Endothelial cell of umbilical vein (primary cell): ENCODE results near the gene COPS7A. TPM values are rescaled to one million over a fixed set of nuclear protein-coding genes. Genes with fewer than 3 reads are reported as not detected.

Source experiments
- BruUV-seq: library from RNA; stranded (reverse); fragments of 400-500 nt; replicated peaks from 2 replicates; lab custom pipeline; 2021; lab: Mats Ljungman, UMichigan
- CTCF ChIA-PET: fragments of 300-600, 350-600 bp; sonication (Branson Sonifier 250); formaldehyde crosslinking; loops from one replicate; lab custom pipeline; 2021; ENCODE audit warnings: antibody characterized with exemption, inconsistent platforms; lab: Charles Lee
- POLR2A ChIA-PET: fragments of 300-600, 350-600 bp; sonication (Branson Sonifier 250); formaldehyde crosslinking; loops from one replicate; lab custom pipeline; 2021; ENCODE audit warnings: antibody characterized with exemption, inconsistent platforms; lab: Charles Lee
- DNase-seq: peaks from one replicate; pipeline ENCODE4 v3.0.0-alpha.2; 2011; ENCODE audit warnings: low read depth, low spot score
- FAIRE-seq: peaks from 2 replicates; lab custom pipeline; 2011; peaks lifted over from hg19 to GRCh38; lab: Jason Lieb, UNC
- H2AFZ ChIP-seq: 2 replicates; pipeline ENCODE4 v1.6.0; 2012; ENCODE audit warnings: low read depth, low read length, control low read depth, inconsistent platforms
- H3K27ac ChIP-seq: 2 replicates; pipeline ENCODE4 v1.5.1; 2011; ENCODE audit warnings: low read depth, mild to moderate bottlenecking, control low read depth, low read length, moderate library complexity; ENCODE audit not compliant: insufficient read depth
- H3K27me3 ChIP-seq, 2 experiments: 2 replicates each; pipeline versions ENCODE4 v1.6.0 to v1.6.1; 2011; ENCODE audit warnings: low read length in 2 of 2, mixed read lengths in 1 of 2; ENCODE audit not compliant: control insufficient read depth in 2 of 2, insufficient read depth in 2 of 2
- H3K36me3 ChIP-seq, 2 experiments: 2 replicates in 1 of 2; 3 replicates in 1 of 2; pipeline ENCODE4 v1.5.1; 2011; ENCODE audit warnings: low read length in 2 of 2, mild to moderate bottlenecking in 1 of 2, moderate library complexity in 1 of 2; ENCODE audit not compliant: control insufficient read depth in 2 of 2, insufficient read depth in 2 of 2; ENCODE audit errors: extremely low read depth in 1 of 2
- H3K4me1 ChIP-seq: 3 replicates; pipeline ENCODE4 v1.5.1; 2011; ENCODE audit warnings: mild to moderate bottlenecking, low read length; ENCODE audit not compliant: control insufficient read depth, insufficient read depth; ENCODE audit errors: extremely low read depth
- H3K4me2 ChIP-seq: 2 replicates; pipeline ENCODE4 v1.6.1; 2011; ENCODE audit warnings: low read length, control low read depth, mixed read lengths; ENCODE audit not compliant: insufficient read depth
- H3K4me3 ChIP-seq, 3 experiments: fragments of 200-600 bp in 1 of 3; sonication (generic), shearing (Covaris generic) in 1 of 3; replicated peaks in 1 of 3; 2 replicates each; pipeline ENCODE4 v1.5.1; 2011 to 2016; ENCODE audit warnings: control low read depth in 3 of 3, low read length in 3 of 3, mild to moderate bottlenecking in 2 of 3, inconsistent platforms in 1 of 3, low read depth in 1 of 3, moderate library complexity in 1 of 3; ENCODE audit not compliant: insufficient read depth in 1 of 3
- H3K79me2 ChIP-seq: 2 replicates; pipeline ENCODE4 v1.6.0; 2012; ENCODE audit warnings: low read length, inconsistent platforms; ENCODE audit not compliant: control insufficient read depth, insufficient read depth
- H3K9ac ChIP-seq: replicated peaks from 2 replicates; pipeline ENCODE3; 2011; ENCODE audit warnings: low read length, control low read depth; ENCODE audit not compliant: insufficient read depth; ENCODE audit errors: extremely low read depth
- H3K9me1 ChIP-seq: replicated peaks from 3 replicates; pipeline ENCODE4 v1.6.0; 2011; ENCODE audit warnings: mild to moderate bottlenecking, low read length; ENCODE audit not compliant: control insufficient read depth, insufficient read depth; ENCODE audit errors: extremely low read depth
- H3K9me3 ChIP-seq: replicated peaks from 2 replicates; pipeline ENCODE4 v1.5.1; 2012; ENCODE audit warnings: low read length, inconsistent platforms; ENCODE audit not compliant: control insufficient read depth, insufficient read depth
- H4K20me1 ChIP-seq: replicated peaks from 2 replicates; pipeline ENCODE3; 2011; ENCODE audit warnings: mild to moderate bottlenecking, low read length; ENCODE audit not compliant: control insufficient read depth, insufficient read depth; ENCODE audit errors: extremely low read depth
- EZH2 ChIP-seq: IDR thresholded peaks from 2 replicates; pipeline ENCODE4 v1.6.1; 2012; ENCODE audit warnings: borderline replicate concordance, low read depth, mild to moderate bottlenecking, moderate library complexity, low read length, inconsistent platforms; ENCODE audit not compliant: severe bottlenecking
- FOS ChIP-seq: IDR thresholded peaks from 2 replicates; pipeline ENCODE4 v1.6.1; 2011; ENCODE audit warnings: mild to moderate bottlenecking, low read length, moderate library complexity, borderline replicate concordance; ENCODE audit not compliant: insufficient read depth
- GATA2 ChIP-seq: IDR thresholded peaks from 2 replicates; pipeline ENCODE4 v1.7.0; 2011; ENCODE audit warnings: low read depth, mild to moderate bottlenecking, moderate library complexity, mixed read lengths, low read length; ENCODE audit not compliant: insufficient read length, insufficient read depth
- JUN ChIP-seq: IDR thresholded peaks from 2 replicates; pipeline ENCODE4 v1.6.1; 2011; ENCODE audit warnings: borderline replicate concordance, low read depth; ENCODE audit not compliant: insufficient read length, insufficient read depth
- MAX ChIP-seq: IDR thresholded peaks from 2 replicates; pipeline ENCODE4 v1.6.1; 2011; ENCODE audit not compliant: insufficient read depth, insufficient read length
- MYC ChIP-seq: IDR thresholded peaks from one replicate; pipeline ENCODE4 v1.6.1; 2011; ENCODE audit warnings: mild to moderate bottlenecking, low read depth, low read length
- POLR2A ChIP-seq: IDR thresholded peaks from 2 replicates; pipeline ENCODE4 v1.6.1; 2012; ENCODE audit warnings: low read depth, mild to moderate bottlenecking, control low read depth, low read length
- POLR2AphosphoS5 ChIP-seq: IDR thresholded peaks from 2 replicates; pipeline ENCODE4 v1.6.1; 2012; ENCODE audit warnings: low read depth, mild to moderate bottlenecking, control low read depth, low read length, moderate library complexity; ENCODE audit not compliant: insufficient read depth
- dilution Hi-C: fragments of 300-500 bp; cut with MboI; formaldehyde crosslinking; loops from one replicate; pipeline ENCODE4 v1.15.0; 2019; ENCODE audit warnings: low sequenced_read_pairs; ENCODE audit not compliant: extremely low pct_ligation_motif_present
- intact Hi-C: fragments of 100-400 bp; cut with micrococcal nuclease; formaldehyde crosslinking; loops from one replicate; pipeline ENCODE4 v1.10.0; 2022
- polyA plus RNA-seq, 4 experiments: library from polyadenylated mRNA; depleted of rRNA in 3 of 4; stranded (reverse) in 3 of 4; unstranded in 1 of 4; fragments of >200 nt; gene quantifications; 2 replicates each; pipeline versions ENCODE4 v1.2.1 to v1.2.3, GENCODE V29; 2011 to 2012; ENCODE audit warnings: missing spikeins in 1 of 4
- total RNA-seq: library from RNA; stranded (reverse); gene quantifications from 2 replicates; pipeline ENCODE4 v1.2.3, GENCODE V29; 2021
- TF ChIP-seq, protein P1 (sequence below), 2 donors: IDR thresholded peaks; 1 replicate in 1 of 2; 2 replicates in 1 of 2; pipeline ENCODE4 v1.5.1; 2011; ENCODE audit warnings: low read length in 2 of 2, mild to moderate bottlenecking in 2 of 2, moderate library complexity in 2 of 2, control low read depth in 1 of 2, inconsistent platforms in 1 of 2, low read depth in 1 of 2; ENCODE audit not compliant: insufficient read depth in 1 of 2; ENCODE audit errors: extremely low read depth in 1 of 2

The COPS7A gene
- total and polyA plus RNA-seq, 2 donors (not counting 3 experiments of a cell fraction or from before 2014, with no cell fraction given), result 41.1 to 104 TPM

- peak overlapping the region in 1 of 3 experiments; percentile 6 for H3K4me3 ChIP-seq
- intact Hi-C loops (loop anchor here (1.0 to 5.0 kb wide), 6 partner anchors 12 to 162 kb away; partner anchors contain the start of genes MLF2 and ZNF384), dilution Hi-C loops (no loop called here)
- H3K9ac ChIP-seq, result no peak overlapping the region
- no peaks in the 10 kb centered on the region for H3K9me1 ChIP-seq
- H3K27ac ChIP-seq, result no peak overlapping the region
- no TSS peak for BruUV-seq
- ChIA-PET POLR2A (interaction anchor here (2.3 kb wide), 1 partner anchor 12 kb away, joined by 16 read pairs; the partner anchor contains the start of gene PTMS), CTCF (interaction anchor here (0.6 to 9.5 kb wide), 14 partner anchors 12 to 164 kb away, joined by 3 to 107 read pairs (median 4); partner anchors contain the start of genes COPS7A, GPR162, MLF2 and PTMS)
- H3K4me2 ChIP-seq, result peak overlapping the region; percentile 65
- H3K36me3 ChIP-seq, result peaks cover 0 to 7% of the 10 kb centered on the region in 2 experiments
- no peaks in the 10 kb centered on the region for H4K20me1 ChIP-seq
- peak; percentile 96 for FAIRE-seq
- H3K79me2 ChIP-seq, result no peaks in the 10 kb centered on the region
- DNase-seq, result peak; percentile 94
- peak overlapping the region; percentile 75 for H2AFZ ChIP-seq
- no peak for TF ChIP-seq GATA2
- TF ChIP-seq MAX, result peak; percentile 53
- TF ChIP-seq, protein P1, sequence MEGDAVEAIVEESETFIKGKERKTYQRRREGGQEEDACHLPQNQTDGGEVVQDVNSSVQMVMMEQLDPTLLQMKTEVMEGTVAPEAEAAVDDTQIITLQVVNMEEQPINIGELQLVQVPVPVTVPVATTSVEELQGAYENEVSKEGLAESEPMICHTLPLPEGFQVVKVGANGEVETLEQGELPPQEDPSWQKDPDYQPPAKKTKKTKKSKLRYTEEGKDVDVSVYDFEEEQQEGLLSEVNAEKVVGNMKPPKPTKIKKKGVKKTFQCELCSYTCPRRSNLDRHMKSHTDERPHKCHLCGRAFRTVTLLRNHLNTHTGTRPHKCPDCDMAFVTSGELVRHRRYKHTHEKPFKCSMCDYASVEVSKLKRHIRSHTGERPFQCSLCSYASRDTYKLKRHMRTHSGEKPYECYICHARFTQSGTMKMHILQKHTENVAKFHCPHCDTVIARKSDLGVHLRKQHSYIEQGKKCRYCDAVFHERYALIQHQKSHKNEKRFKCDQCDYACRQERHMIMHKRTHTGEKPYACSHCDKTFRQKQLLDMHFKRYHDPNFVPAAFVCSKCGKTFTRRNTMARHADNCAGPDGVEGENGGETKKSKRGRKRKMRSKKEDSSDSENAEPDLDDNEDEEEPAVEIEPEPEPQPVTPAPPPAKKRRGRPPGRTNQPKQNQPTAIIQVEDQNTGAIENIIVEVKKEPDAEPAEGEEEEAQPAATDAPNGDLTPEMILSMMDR (IDR thresholded peaks at IDR 0.05; ENCODE audit: extremely low read depth in 1 of 2, insufficient read depth in 1 of 2, low read depth in 1 of 2, low read length in 2 of 2), result peak; percentile 93 to 95
- no peak for TF ChIP-seq FOS
- peak; percentile 65 for TF ChIP-seq POLR2AphosphoS5
- peak; percentile 22 for TF ChIP-seq POLR2A
- no peak for TF ChIP-seq MYC
- TF ChIP-seq EZH2, result no peak
- TF ChIP-seq JUN, result no peak
- H3K4me1 ChIP-seq, result peaks cover 5% of the 10 kb centered on the region
- H3K27me3 ChIP-seq, result no peaks in the 10 kb centered on the region
- no peaks in the 10 kb centered on the region for H3K9me3 ChIP-seq
Observed at GRCh38 chr12:6778574-6779550, 55.0 kb downstream of the COPS7A start.
